ENCODE measurements around the gene CD300LB. TPM values are rescaled to one million over a fixed set of nuclear protein-coding genes. Genes with fewer than 3 reads are reported as not detected.
"Not testable (repeated sequence)": the region's sequence is repeated elsewhere in the genome, so short reads cannot be mapped to it uniquely, and the experiment has no call there.

The CD300LB gene
- total RNA-seq, 1 experiment from 2014 or later, result not detected

GRCh38 chr17:74558882-74559519 is 27.7 kb upstream of the CD300LB start:
- Histone ChIP-seq H3K9me3 (ENCODE audit: control insufficient read depth, low read depth, low read length) (peaks cover 9% of the 10 kb centered on the region), H3K9ac (ENCODE audit: extremely low read depth, insufficient read length, low read length) (no peak overlapping the region), H4K91ac (ENCODE audit: insufficient read length, low read depth, low read length) (no peak overlapping the region), H4K20me1 (ENCODE audit: control insufficient read depth, insufficient read depth, insufficient read length) (no peaks in the 10 kb centered on the region), H3K14ac (ENCODE audit: insufficient read depth, low read length) (no peak overlapping the region), H2AFZ (ENCODE audit: low read length) (no peak overlapping the region), H3K4me1 (ENCODE audit: insufficient read depth, low read length) (no peaks in the 10 kb centered on the region), H2BK5ac (ENCODE audit: insufficient read length, low read length) (no peak overlapping the region), H3K4ac (ENCODE audit: low read depth, low read length) (no peak overlapping the region), H3K79me2 (ENCODE audit: insufficient read depth, low read length) (no peaks in the 10 kb centered on the region), H4K8ac (replicated peaks; ENCODE audit: insufficient read length, low read depth, low read length) (no peak overlapping the region), H2BK20ac (ENCODE audit: low read depth, low read length, poor library complexity, severe bottlenecking) (no peak overlapping the region), H3K56ac (ENCODE audit: insufficient read length, low read depth, low read length) (no peak overlapping the region), H3K79me1 (ENCODE audit: insufficient read depth, low read depth, low read length, poor library complexity, severe bottlenecking) (no peaks in the 10 kb centered on the region), H3K18ac (ENCODE audit: insufficient read length, low read depth, low read length) (no peak overlapping the region), H3K23me2 (ENCODE audit: insufficient read length, low read depth, low read length, poor library complexity, severe bottlenecking) (no peaks in the 10 kb centered on the region), H4K5ac (ENCODE audit: insufficient read length, low read depth, low read length) (no peak overlapping the region), H3T11ph (ENCODE audit: low read length) (no peak overlapping the region), H3K27me3 (ENCODE audit: insufficient read depth, low read length) (0 out of 2 replicates have a peak, but pooled peaks cover 2% of the 10 kb centered on the region), H2BK120ac (ENCODE audit: low read depth, low read length, poor library complexity, severe bottlenecking) (no peak overlapping the region), H3K23ac (ENCODE audit: insufficient read length, low read depth, low read length) (no peak overlapping the region), H3K4me2 (ENCODE audit: insufficient read depth, insufficient read length, low read length) (no peak overlapping the region), H2AK5ac (ENCODE audit: insufficient read length, low read length) (no peak overlapping the region), H2BK15ac (ENCODE audit: low read depth, low read length) (no peak overlapping the region), H3K27ac (ENCODE audit: insufficient read length, low read depth, low read length) (no peak overlapping the region), H2BK12ac (ENCODE audit: insufficient read length, low read depth, low read length) (no peak overlapping the region)
- Mint-ChIP-seq H3K27me3 (ENCODE audit: low read depth) (peaks cover 54% of the 10 kb centered on the region), H3K9me3 (peaks cover 23 to 35% of the 10 kb centered on the region in 2 experiments), H3K36me3 (ENCODE audit: insufficient read depth in 1 of 3, low read depth in 3 of 3) (peaks cover 12 to 28% (median 14%) of the 10 kb centered on the region in 3 experiments), H3K4me3 (no peak overlapping the region), H3K27ac (peak overlapping the region in 1 of 3 experiments; percentile 42; a peak in 3 of 7 replicates), H3K4me1 (peaks cover 11 to 12% of the 10 kb centered on the region in 2 experiments)
- WGBS (ENCODE audit: extremely low coverage, insufficient read length, low lambda C conversion rate), result no CpG with 5 or more reads among the region's 6 CpGs
- no peak for TF ChIP-seq CTCF (conservative IDR thresholded peaks at IDR 0.05)
- DNase-seq, result peak; percentile 44

GRCh38 chr17:74558402-74558801 is 27.1 kb upstream of the CD300LB start:
- not testable (repeated sequence) for H2BK120ac ChIP-seq (ENCODE audit: low read depth, low read length, poor library complexity, severe bottlenecking); H3K4me3 Mint-ChIP-seq; H2BK12ac ChIP-seq (ENCODE audit: insufficient read length, low read depth, low read length); H3K79me1 ChIP-seq (ENCODE audit: insufficient read depth, low read depth, low read length, poor library complexity, severe bottlenecking); H2BK15ac ChIP-seq (ENCODE audit: low read depth, low read length); H3K9ac ChIP-seq (ENCODE audit: extremely low read depth, insufficient read length, low read length); H3K18ac ChIP-seq (ENCODE audit: insufficient read length, low read depth, low read length); H4K8ac ChIP-seq (replicated peaks; ENCODE audit: insufficient read length, low read depth, low read length); H2BK20ac ChIP-seq (ENCODE audit: low read depth, low read length, poor library complexity, severe bottlenecking); H2AK5ac ChIP-seq (ENCODE audit: insufficient read length, low read length); H4K20me1 ChIP-seq (ENCODE audit: control insufficient read depth, insufficient read depth, insufficient read length); H3K23me2 ChIP-seq (ENCODE audit: insufficient read length, low read depth, low read length, poor library complexity, severe bottlenecking); H3K79me2 ChIP-seq (ENCODE audit: insufficient read depth, low read length); H3T11ph ChIP-seq (ENCODE audit: low read length); H3K14ac ChIP-seq (ENCODE audit: insufficient read depth, low read length); H2AFZ ChIP-seq (ENCODE audit: low read length); DNase-seq; H2BK5ac ChIP-seq (ENCODE audit: insufficient read length, low read length); H3K4me2 ChIP-seq (ENCODE audit: insufficient read depth, insufficient read length, low read length); H4K91ac ChIP-seq (ENCODE audit: insufficient read length, low read depth, low read length); H3K4ac ChIP-seq (ENCODE audit: low read depth, low read length); H3K23ac ChIP-seq (ENCODE audit: insufficient read length, low read depth, low read length); H3K27me3 ChIP-seq (ENCODE audit: insufficient read depth, low read length); H3K27ac ChIP-seq (ENCODE audit: insufficient read length, low read depth, low read length); H3K9me3 ChIP-seq (ENCODE audit: control insufficient read depth, low read depth, low read length); H3K56ac ChIP-seq (ENCODE audit: insufficient read length, low read depth, low read length); H4K5ac ChIP-seq (ENCODE audit: insufficient read length, low read depth, low read length); H3K4me1 ChIP-seq (ENCODE audit: insufficient read depth, low read length)
- H3K4me1 Mint-ChIP-seq, result peaks cover 11 to 12% of the 10 kb centered on the region in 2 experiments
- H3K27ac Mint-ChIP-seq, result peak overlapping the region in 2 of 3 experiments; percentile 37 to 46; a peak in 1 of 7 replicates
- H3K9me3 Mint-ChIP-seq, result peaks cover 23 to 32% of the 10 kb centered on the region in 2 experiments
- no CpG with 5 or more reads among the region's 4 CpGs for WGBS (ENCODE audit: extremely low coverage, insufficient read length, low lambda C conversion rate)
- peaks cover 56% of the 10 kb centered on the region for H3K27me3 Mint-ChIP-seq (ENCODE audit: low read depth)
- H3K36me3 Mint-ChIP-seq (ENCODE audit: insufficient read depth in 1 of 3, low read depth in 3 of 3), result peaks cover 12 to 28% (median 14%) of the 10 kb centered on the region in 3 experiments
